Measurements from ENCODE around the gene CLEC12A. TPM values are rescaled to one million over a fixed set of nuclear protein-coding genes. Genes with fewer than 3 reads are reported as not detected.

Gene CLEC12A
- total RNA-seq, 4 donors from 2014 or later = 2.4 to 12.9 (median 12.2) TPM; not detected in 1

DNA sequence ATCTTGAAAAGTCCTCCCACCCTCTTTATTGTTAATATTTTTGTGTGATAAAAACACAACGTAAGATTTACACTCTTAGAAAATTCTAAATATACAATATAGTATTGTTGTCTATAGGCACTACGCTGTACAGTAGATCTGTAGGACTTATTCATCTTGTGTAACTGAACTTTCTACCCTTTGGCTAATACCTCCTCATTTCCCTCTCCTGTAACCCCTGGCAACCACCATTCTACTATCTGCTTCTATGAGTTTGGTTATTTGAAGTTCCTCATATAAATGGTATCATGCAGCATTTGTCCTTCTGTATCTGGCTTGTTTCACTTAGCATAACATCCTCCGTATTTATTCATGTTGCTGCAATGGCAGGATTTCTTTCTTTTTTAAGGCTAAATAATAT is 54.0 kb downstream of the CLEC12A start:
- no peak for TF ChIP-seq CTCF (IDR thresholded peaks at IDR 0.05; ENCODE audit: low read depth)

DNA sequence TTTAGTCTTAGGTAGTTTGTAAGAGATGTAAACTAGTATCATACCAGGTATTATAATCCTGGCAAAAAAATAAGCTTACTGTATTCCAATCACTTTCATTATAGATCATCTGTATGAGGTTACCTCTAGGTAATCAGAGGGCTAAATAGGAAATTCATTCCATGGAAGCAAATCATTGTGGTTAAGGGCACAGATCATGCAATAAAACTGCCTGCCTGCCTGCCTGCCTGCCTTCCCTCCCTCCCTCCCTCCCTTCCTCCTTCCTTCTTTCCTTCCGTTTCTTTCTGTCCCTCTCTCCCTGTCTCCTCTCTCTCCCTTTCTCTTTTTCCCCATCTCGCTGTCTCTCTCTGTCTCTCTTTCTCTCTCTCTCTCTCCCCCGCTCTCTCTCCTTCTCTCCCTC is 56.1 kb downstream of the CLEC12A start:
- TF ChIP-seq CTCF (IDR thresholded peaks at IDR 0.05; ENCODE audit: low read depth) = no peak

- TF ChIP-seq CTCF (IDR thresholded peaks at IDR 0.05; ENCODE audit: low read depth) = no peak
Measured at GRCh38 chr12:10027721-10028120, 56.5 kb downstream of the CLEC12A start.

- TF ChIP-seq CTCF (IDR thresholded peaks at IDR 0.05; ENCODE audit: low read depth) = no peak
Measured at GRCh38 chr12:10030446-10030845, 59.2 kb downstream of the CLEC12A start, which contains the start of gene CLEC9A. TSS of gene CLEC9A (plus strand) at chr12:10030682. CDS start at chr12:10052688, 22,006 bp downstream.

DNA sequence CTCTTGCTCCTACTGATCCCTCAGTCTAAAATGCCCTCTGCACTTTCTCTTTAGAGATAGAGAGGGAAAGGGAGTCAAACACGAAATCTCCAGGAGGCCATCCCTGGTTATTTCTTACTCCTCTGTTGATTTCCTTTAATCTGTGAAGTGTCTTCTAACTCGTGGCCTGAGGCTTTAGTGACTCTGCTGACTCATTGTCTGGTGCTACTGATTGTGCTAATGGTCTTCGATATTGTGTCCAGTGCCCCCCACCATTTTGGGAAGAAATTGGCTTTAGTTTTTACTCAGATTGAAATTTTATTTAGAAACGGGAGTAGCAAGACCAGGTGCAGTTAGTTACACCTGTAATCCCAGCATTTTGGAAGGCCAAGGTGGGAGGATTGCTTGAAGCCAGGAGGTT is 60.1 kb downstream of the CLEC12A start:
- TF ChIP-seq CTCF (IDR thresholded peaks at IDR 0.05; ENCODE audit: low read depth) = no peak

GRCh38 chr12:10031771-10032175 is 60.6 kb downstream of the CLEC12A start:
- no peak for TF ChIP-seq CTCF (IDR thresholded peaks at IDR 0.05; ENCODE audit: low read depth)

DNA sequence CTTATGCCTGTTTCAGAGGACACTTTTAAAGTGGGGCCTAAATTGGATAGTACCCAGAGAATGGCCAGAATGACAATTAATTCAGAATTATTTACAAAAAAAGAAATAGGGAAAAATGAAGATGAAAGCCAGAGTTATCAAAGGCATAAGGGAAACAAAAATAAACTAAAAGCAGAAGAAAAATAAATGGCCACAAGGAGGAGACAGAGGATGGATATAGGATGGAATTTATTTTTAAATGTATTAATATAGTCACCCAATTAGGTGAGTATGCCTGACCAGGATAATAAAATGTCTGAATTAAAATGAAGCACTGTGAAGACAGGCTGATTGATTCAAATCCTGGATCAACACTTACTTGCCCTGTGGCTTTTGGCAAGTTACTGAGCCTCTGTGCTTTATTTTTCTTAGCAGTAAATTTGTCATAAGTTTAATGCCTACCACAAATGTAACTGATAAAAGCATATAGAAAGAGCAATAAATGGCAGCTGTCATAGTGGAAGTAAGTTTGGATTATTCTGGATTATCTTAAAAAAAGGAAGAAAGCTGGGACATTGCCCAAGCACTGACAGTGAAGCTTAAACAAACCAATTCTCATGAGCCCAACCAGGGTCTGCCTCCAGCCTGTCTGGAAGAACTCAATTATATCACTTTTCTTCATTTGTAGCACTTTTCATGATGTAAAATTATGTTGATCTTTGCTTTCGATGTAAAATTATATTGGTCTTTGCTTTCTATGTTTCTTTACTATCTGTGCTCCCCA is 62.8 kb downstream of the CLEC12A start:
- TF ChIP-seq CTCF (IDR thresholded peaks at IDR 0.05; ENCODE audit: low read depth) = no peak

Other genes with a start within 250 kb of the CLEC12A start
- gene CLECL1, start 238.3 kb upstream of the CLEC12A start, total RNA-seq = 1 to 10 TPM in 1 of 4 donors, under 1 TPM in 1, not detected in 2; 0.68 to 1.3 TPM
- 10 to 100 TPM in 1 of 4 donors, 1 to 10 TPM in 2, not detected in 1; 5.4 to 14.8 (median 8.4) TPM for gene CD69, start 210.5 kb upstream of the CLEC12A start, total RNA-seq
- 1 to 10 TPM in 1 of 4 donors, under 1 TPM in 3; 0.44 to 3.4 (median 0.90) TPM for gene KLRF1, start 143.9 kb upstream of the CLEC12A start, total RNA-seq
- 10 to 100 TPM; 14.5 to 56.3 (median 49.4) TPM for gene CLEC2B, start 102.1 kb upstream of the CLEC12A start, total RNA-seq
- not detected for gene KLRF2, start 89.9 kb upstream of the CLEC12A start, total RNA-seq
- not detected for gene CLEC2A, start 39.0 kb upstream of the CLEC12A start, total RNA-seq
- gene CLEC1B, start 27.7 kb downstream of the CLEC12A start, total RNA-seq = not detected
- gene CLEC12B, start 39.2 kb downstream of the CLEC12A start, total RNA-seq = 1 to 10 TPM in 1 of 4 donors, under 1 TPM in 1, not detected in 2; 0.51 to 9.8 TPM
- gene CLEC9A, start 59.3 kb downstream of the CLEC12A start, total RNA-seq = not detected
- gene CLEC1A, start 127.6 kb downstream of the CLEC12A start, total RNA-seq = 10 to 100 TPM in 2 of 4 donors, 1 to 10 TPM in 2; 2.9 to 10.7 (median 7.2) TPM
- 10 to 100 TPM; 14.7 to 87.5 (median 23.0) TPM for gene CLEC7A, start 158.8 kb downstream of the CLEC12A start, total RNA-seq
- gene OLR1, start 200.7 kb downstream of the CLEC12A start, total RNA-seq = 1 to 10 TPM in 2 of 4 donors, under 1 TPM in 1, not detected in 1; 0.88 to 8.7 (median 3.3) TPM
- under 1 TPM in 1 of 4 donors, not detected in 3; 0.85 TPM for gene TMEM52B, start 207.6 kb downstream of the CLEC12A start, total RNA-seq
- 100 to 1,000 TPM; 187 to 200 (median 190) TPM for gene GABARAPL1, start 241.5 kb downstream of the CLEC12A start, total RNA-seq

Data from subcutaneous adipose tissue (tissue), 4 donors.